NCI-H2171 (cell line): ENCODE results near the gene SHMT2.
A peak's percentile ranks its signal among the peaks of the same experiment; 100 is the strongest.

Experiments used
- DNase-seq: peaks from one replicate; lab custom pipeline; 2025; lab: John Stamatoyannopoulos, UW

Gene SHMT2

DNA sequence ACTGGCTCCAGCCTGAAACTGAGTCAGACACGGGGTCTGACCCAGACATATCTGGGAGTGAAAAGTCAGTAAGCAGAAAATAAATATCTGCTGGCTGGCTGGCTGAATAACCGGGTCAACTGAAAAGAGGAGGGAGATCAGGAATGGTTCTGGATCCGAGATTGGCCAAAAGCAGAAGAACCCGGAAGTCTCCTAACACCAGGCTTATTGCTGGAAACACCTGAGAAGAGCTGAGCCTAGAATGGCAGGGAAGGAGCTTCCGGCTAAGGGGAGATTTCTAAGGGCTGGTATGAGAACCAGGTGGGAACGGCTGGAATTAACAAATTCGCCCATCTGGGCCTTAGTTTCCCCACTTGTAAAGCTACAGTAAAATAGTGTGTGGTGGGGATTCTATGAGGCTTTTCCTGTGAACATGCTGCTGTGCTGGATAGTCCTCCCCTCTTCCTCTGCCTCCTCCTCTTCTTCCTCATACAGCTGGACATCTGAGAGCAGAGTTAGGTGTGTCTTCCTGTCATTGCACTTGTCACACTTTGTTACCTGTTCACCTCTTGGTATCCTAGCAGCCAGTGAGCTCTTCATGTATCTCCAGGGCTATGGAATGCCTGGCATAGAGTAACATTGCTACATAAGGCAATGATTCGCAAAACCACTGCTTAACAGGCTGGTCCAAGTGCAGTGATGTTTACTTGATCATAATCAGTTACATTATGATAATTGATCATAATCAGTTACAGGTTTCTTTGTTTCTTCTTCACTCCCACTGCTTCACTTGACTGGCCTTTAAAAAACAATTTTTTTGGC lies 2.0 kb upstream of the SHMT2 start:
- DNase-seq: no peak

DNA sequence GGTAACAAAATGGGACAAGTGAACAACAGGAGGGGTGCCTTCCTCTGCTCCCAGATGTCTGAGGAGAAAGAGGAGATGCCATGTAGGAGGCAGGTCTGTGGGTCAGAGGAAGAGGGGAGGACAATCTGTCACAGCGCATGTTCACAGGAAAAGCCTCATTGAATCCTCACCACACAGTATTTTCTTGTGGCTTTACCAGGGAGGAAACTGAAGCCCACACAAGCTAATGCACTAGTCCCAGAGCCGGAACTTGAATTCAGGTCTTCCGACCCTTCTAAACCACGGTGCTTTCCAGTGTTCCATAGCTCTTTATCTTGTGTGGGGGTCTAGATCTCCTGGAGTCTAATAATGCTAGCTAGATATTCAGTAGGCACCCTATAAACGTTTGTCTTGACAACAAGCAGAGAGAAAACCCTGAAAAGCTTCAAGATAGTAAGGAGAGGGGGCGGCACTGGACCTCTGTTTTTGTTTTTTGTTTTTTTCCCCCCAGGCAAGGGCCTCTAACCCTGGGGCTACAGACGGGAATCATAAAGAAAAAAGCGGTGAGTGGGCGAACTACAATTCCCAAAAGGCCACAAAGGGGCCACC lies 371 bp upstream of the SHMT2 start:
- DNase-seq: no peak

DNA sequence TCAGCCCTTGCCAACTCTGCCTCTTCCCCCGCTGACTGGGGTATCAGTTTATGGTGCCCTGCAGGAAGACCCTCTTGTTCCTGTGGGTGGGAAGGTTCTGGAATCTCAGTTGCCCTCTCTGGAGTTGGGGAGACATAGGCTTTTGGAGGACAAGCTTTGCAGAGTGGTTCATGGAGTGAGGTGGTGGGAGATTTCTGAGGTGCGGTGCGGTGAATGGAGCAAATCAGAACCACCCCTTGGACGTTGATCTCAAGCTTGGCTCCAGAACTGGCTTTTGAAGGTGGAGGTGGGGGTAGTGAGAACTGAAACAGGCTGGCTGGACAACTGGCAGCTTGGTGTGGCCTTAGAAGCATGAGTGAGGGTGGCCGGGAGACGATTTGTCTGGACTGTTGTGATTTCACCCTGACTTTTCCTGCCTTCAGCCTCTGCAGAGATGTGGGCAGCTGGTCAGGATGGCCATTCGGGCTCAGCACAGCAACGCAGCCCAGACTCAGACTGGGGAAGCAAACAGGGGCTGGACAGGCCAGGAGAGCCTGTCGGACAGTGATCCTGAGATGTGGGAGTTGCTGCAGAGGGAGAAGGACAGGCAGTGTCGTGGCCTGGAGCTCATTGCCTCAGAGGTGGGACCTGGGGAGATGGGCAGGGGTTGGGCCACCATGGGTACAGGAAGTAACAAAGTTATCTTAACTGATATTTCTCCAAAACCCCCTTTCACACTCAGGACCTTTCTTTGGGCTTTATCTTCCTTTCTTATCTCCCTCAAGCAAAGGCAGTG lies 1.1 kb downstream of the SHMT2 start:
- no peak for DNase-seq

DNA sequence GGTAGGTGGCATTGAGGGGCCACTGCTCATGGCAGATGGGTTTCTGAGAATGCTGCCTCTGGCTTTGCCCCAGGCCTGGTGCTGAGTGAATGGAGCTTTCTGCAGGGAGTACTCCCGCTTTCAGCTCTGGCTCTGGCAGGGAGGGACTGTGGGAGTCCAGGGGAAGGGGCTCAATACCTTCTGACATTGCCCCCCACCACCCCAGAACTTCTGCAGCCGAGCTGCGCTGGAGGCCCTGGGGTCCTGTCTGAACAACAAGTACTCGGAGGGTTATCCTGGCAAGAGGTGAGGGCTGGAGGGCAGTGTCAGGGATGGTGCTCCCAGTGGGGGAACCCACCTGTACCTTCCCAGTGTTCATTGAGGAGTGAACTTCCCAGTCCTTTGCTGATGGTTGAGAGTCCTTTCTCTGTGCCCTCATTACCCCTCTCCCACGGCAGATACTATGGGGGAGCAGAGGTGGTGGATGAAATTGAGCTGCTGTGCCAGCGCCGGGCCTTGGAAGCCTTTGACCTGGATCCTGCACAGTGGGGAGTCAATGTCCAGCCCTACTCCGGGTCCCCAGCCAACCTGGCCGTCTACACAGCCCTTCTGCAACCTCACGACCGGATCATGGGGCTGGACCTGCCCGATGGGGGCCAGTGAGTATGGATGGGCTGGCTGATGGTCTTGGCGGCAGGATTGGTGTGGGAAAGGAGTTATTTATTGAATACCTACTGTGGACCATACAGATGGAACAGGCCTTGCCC lies 1.9 kb downstream of the SHMT2 start:
- DNase-seq: no peak

DNA sequence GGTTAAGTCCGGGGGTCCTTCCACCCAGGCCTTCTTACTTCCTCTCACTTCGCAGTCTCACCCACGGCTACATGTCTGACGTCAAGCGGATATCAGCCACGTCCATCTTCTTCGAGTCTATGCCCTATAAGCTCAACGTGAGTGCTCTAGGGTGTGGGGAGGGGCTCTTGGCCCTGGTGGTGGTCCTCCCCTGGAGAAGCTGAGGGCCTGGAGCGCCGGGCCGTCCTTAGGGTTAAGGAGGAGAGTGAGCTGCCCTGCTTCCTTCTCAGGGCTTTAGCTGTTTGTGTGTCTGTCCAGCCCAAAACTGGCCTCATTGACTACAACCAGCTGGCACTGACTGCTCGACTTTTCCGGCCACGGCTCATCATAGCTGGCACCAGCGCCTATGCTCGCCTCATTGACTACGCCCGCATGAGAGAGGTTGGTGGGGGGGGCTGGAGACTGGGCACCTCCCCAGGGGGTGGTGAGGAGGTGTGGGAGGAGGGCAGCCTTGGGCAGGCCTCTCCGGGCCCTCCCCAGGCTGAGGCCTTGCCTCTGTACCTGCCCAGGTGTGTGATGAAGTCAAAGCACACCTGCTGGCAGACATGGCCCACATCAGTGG lies 2.7 kb downstream of the SHMT2 start:
- no peak for DNase-seq

DNA sequence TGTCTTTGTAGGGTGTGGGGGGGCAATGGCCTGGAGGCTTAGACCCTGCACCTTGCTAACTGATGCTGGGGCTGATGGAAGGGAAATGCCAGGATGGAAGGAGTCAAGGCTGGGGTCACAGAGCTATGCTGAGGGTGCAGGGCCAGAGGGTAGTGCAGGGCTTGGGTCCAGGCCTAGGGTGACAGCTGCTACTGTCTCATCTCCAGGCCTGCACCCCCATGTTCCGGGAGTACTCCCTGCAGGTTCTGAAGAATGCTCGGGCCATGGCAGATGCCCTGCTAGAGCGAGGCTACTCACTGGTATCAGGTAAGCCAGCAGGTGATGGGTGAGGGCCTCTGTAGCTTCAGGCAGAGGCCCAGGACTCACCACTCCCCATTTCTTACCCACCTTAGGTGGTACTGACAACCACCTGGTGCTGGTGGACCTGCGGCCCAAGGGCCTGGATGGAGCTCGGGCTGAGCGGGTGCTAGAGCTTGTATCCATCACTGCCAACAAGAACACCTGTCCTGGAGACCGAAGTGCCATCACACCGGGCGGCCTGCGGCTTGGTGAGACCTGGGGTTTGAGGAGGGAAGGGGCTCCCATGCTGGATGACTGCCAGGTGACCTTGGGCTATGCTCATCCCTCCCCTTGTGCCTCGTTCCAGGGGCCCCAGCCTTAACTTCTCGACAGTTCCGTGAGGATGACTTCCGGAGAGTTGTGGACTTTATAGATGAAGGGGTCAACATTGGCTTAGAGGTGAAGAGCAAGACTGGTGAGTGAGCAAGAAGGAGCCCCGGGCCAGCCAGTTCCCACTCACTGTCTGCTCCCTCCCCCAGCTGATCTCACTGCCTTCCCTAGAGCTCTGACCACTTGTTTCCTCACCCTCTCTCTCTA lies 4.1 kb downstream of the SHMT2 start:
- no peak for DNase-seq

DNA sequence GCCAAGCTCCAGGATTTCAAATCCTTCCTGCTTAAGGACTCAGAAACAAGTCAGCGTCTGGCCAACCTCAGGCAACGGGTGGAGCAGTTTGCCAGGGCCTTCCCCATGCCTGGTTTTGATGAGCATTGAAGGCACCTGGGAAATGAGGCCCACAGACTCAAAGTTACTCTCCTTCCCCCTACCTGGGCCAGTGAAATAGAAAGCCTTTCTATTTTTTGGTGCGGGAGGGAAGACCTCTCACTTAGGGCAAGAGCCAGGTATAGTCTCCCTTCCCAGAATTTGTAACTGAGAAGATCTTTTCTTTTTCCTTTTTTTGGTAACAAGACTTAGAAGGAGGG lies 4.7 kb downstream of the SHMT2 start:
- no peak for DNase-seq

DNA sequence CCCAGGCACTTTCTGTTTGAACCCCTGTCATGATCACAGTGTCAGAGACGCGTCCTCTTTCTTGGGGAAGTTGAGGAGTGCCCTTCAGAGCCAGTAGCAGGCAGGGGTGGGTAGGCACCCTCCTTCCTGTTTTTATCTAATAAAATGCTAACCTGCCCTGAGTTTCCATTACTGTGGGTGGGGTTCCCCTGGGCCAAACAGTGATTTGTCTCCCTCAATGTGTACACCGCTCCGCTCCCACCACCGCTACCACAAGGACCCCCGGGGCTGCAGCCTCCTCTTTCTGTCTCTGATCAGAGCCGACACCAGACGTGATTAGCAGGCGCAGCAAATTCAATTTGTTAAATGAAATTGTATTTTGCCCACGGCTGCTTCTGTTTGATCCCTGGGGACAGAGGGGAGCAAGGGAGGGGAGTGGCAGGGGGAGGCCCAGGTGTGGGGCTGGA lies 5.1 kb downstream of the SHMT2 start:
- no peak for DNase-seq

DNA sequence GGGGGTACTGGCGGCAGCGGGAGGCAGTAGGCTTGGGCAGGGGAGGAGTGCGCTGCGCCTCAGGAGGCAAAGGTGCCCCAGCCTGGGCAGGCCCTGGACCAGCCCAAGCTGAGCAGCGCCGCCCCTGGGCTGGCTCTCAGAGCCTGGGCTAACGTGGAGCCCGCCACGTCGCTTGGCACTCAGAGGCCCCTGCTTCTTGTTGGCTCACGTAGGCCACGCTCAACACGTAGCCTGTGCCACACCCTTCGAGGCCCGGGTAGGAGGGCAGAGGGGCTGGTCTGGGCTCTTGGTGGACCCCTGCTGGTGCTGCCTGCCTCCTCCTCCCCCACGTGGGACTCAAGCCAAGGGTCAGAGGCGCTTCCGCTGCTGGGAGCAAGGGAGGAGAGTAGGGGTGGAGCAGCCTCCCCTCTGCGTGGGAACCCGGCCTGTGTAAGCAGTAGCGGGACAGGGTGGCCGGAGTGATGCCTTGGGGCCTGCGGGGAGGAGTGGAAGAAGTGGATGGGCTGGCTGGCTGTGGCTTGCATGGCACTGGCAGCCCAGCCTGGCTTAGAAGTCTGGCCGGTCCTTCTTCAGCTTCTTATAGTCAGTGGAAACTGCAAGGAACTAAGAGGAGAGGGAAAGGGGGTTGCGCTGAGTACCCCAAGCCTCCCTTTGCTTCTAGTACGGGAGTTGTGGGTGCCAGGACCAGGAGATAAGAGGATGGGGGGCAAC lies 5.7 kb downstream of the SHMT2 start:
- no peak for DNase-seq

DNA sequence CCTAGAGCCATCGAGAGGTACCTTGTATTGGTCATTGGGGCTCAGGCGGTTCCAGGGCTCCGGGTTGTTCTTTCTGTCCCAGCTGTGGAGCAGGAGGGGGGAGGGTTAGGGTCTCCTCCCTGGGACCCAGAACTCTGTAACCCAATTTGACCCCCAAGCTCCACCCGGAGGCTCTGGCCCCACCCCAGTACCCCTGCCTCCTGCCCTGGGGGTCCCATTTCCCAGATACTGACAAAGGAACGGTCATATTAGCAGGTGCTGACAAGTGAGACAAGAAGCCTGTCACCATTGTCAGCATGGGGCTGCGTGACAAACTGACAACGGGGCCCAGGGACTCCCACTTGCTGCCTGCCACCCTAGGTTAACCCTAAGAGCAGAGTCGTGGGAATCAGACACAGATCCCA lies 6.2 kb downstream of the SHMT2 start:
- DNase-seq: no peak

DNA sequence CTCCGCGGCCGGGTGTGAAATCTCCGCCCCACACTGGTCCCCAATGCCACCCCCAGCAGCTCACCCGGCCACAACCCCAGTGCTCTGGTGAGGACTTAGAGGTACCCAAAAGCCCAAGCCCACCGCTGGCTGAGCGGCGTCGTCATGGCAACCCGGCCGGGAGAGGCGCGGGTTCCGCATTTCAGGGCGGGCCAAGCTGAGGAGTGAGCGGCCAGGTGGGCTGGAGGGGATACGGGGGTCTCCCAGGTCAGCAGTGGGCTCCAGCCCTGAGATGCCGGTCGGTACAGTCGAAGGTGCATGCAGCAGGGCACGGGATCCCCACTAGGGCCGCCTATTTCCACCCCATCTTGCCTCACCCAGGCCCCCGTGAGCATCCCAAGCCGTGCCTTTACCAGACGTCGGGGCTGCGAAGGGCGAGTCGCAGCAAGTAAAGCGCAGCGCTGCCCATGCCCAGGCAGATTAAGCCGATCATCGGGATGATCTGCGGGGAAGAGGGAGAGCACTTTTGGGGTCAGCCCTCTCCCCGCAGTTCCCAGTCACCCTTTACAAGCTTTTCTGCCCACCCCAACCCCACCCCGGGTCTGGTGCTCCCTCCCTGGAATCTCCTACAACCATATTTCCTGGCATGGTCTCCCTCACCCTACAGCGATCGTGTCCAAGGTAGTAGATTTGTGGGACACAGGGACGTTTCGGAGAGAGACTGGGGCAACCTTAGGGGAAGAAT lies 6.9 kb downstream of the SHMT2 start:
- no peak for DNase-seq

DNA sequence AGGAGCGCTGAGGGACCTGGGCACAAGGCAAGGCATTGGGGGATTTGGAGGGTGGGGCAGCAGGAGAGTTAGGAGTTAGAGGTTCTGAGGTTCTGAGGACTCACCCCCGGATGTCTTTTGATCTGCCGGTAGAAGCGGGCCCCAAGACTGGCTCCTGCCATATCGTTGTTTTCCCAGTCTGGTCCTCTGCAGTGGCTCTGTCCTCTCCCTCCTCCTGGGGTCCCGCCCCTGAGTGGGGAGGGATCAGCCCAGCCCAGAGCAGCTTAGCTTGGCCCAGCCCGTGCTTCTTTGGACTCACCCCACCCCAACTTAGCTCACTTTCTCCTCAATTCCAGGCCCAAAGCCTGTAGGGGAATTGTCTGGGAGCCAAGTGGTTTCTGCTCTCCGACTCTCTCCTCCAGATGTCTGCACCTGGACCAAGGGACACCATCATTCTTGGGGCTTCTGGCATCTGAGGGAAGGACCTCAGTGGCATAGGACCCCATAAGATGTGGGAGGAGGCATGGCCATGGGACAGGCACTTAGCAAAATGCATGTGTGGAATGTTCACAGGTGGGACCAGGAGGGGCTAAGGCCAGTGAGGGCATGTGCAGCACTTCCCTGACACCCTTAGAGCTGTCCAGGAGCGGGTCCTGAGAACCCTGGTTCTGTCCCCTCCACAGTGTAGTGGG lies 7.5 kb downstream of the SHMT2 start:
- no peak for DNase-seq

DNA sequence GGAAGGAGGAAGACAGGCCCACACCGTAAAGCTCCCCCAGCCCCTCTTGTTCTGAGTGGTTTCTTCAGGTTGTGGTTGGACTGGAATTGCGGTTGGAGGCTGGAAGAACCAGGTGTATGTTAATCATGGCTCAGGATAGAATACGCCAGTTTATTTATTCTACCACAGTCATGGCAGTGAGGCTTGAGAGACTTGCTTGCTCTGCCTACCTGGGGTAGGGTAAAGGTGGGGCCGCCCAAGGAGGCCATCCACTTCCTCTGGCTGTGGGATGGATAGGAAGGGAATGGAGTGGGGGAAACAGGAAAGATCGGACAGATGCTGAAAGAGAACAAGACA lies 8.1 kb downstream of the SHMT2 start:
- DNase-seq: no peak

DNA sequence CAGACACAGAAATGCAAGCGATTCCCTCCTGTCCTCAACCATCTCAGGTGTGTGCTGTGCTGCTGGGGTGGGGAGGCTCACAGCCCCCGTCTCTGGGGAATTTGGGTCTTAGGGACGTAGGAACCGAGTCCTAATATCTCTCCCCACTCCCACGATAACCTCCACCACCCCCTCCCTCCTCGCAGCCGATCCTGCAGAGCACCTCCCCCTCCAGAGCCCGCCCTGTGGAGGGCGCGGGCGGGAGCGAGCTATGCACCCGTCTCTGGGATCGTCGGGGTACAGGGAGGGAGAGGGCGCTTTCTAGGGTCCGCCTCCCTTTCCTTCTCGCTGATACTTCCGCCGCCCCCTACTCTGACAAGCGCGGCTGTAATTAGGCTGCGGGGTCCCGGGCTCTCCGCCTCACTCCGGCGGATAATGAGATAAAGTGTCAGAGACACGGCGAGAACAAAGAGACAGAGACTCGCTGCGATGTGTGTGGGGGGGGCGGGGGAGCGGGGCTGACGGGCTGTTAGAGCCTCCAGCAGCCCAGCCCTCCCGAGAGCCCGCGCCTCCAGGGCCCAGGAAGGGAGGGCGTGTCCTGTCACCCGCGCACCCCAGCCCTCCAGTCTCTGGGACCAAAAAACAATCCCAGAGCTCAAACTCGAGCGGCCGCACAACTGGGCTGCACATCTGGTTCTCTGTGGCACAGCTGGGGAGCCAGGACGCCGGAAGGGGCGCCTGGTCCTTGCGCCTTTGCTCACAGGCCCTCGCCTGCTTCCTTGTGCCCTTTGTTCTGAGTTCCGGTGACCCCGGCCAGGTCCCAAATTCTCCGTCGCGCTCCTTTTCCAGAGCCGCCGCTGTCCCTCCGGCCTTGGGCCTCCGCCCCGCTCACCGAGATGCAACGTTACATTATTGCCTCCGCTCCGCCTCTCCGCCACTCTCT lies 8.7 kb downstream of the SHMT2 start:
- peak; percentile 53 for DNase-seq

DNA sequence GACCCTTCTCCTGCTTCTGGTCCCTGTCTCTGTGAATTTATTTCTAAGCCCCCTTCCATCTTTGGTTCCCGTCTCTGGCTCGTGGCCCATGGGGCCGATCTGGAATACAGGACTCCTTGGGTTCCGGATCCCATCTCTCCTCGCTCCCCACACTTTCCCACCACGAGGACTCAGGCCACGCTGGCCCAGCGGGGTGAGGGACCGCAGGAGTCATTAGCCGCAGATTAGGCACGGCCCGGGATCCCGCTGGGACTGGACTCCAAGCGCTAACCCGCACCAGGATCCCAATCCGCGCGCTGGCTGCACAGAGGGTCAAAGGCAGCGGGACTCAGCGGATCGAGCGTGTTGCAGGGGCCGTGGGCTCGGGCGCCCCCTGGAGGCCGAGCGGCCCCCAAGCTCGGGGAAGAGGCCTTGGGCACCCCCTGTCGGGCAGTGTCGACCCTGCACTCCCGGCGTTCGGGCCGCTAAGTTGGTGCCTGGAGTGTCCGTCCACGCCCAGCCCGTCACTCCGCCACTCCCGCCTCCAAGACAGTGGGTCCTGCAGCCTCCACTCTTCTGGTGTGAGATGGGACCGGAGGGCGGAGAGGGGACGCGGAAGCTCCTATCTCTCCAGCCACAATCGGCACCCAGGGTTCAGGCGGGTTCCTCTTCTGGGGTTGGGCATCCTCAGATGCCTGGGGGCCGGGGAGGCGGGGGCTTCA lies 9.5 kb downstream of the SHMT2 start:
- DNase-seq: peak; percentile 63

DNA sequence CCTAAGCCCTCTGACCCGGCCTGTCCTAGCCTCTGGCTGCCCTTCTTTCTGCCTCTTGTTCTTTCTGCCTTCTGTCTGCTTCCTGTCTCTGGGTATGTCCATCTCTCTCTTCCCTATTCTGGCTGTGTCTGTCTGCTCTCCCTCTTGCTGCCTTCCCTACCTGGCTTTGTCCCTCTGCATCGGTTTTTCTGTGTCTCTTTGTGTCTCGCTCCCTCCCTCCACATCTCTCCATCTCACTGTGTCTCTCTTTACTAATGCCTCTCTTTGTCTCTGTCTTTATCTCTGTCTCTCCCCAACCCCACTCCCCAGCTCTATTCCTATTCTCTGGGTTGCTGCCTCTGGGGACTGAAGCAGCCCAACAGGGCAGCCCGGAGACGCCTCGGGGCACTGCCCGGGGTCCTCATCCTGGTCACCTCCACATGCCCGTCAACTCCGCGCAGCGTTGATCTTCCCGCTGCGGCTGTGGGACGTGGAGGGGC lies 10.1 kb downstream of the SHMT2 start:
- DNase-seq: no peak
